CD4-positive, alpha-beta T cell (primary cell): ENCODE data around the gene THOC1. TPM values are rescaled to one million over a fixed set of nuclear protein-coding genes. Genes with fewer than 3 reads are reported as not detected.
"Not testable (repeated sequence)": the region's sequence is repeated elsewhere in the genome, so short reads cannot be mapped to it uniquely, and the experiment has no call there.

Source experiments
- ATAC-seq: fragments of 200-7000 bp; cut with Tn5 transposase; one replicate; pipeline ENCODE4 v1.10.0; 2022; ENCODE audit warnings: mild to moderate bottlenecking; ENCODE audit not compliant: poor library complexity
- CTCF ChIA-PET: fragments of 350-600 bp; sonication (Branson Sonifier 250); formaldehyde crosslinking; loops from one replicate; lab custom pipeline; 2021; ENCODE audit warnings: antibody characterized with exemption, inconsistent platforms; lab: Charles Lee
- POLR2A ChIA-PET: fragments of 350-600 bp; sonication (Branson Sonifier 250); formaldehyde crosslinking; loops from one replicate; lab custom pipeline; 2021; ENCODE audit warnings: antibody characterized with exemption, inconsistent platforms; lab: Charles Lee
- DNase-seq, 14 experiments: peaks; one replicate each; pipeline ENCODE4 v3.0.0-alpha.2; 2013 to 2020; ENCODE audit warnings: mixed read lengths in 2 of 14
- H3K27ac ChIP-seq, 2 donors: one replicate each; pipeline versions ENCODE4 v1.5.1 to v1.7.0; 2013; ENCODE audit warnings: low read length in 2 of 2, low read depth in 1 of 2, mild to moderate bottlenecking in 1 of 2
- H3K27me3 ChIP-seq, 2 experiments: 1 replicate in 1 of 2; 2 replicates in 1 of 2; pipeline versions ENCODE4 v1.6.1 to v1.7.0; 2013; ENCODE audit warnings: low read length in 2 of 2, control low read depth in 1 of 2, mild to moderate bottlenecking in 1 of 2, moderate library complexity in 1 of 2; ENCODE audit not compliant: insufficient read depth in 2 of 2, control insufficient read depth in 1 of 2
- H3K36me3 ChIP-seq: one replicate; pipeline ENCODE4 v1.6.1; 2013; ENCODE audit warnings: low read length, control low read depth; ENCODE audit not compliant: insufficient read depth
- H3K4me1 ChIP-seq: one replicate; pipeline ENCODE4 v1.6.1; 2013; ENCODE audit warnings: low read length, control low read depth; ENCODE audit not compliant: insufficient read depth
- H3K4me3 ChIP-seq: one replicate; pipeline ENCODE4 v1.5.1; 2013; ENCODE audit warnings: mild to moderate bottlenecking, low read length, moderate library complexity
- H3K9me3 ChIP-seq, 2 experiments: 1 replicate in 1 of 2; 2 replicates in 1 of 2; pipeline versions ENCODE4 v1.6.1 to v1.7.0; 2013; ENCODE audit warnings: low read length in 2 of 2, mild to moderate bottlenecking in 2 of 2, control low read depth in 1 of 2, moderate library complexity in 1 of 2; ENCODE audit not compliant: control insufficient read depth in 1 of 2, insufficient read depth in 1 of 2
- H3K27ac Mint-ChIP-seq: one replicate; pipeline ENCODE4 v1.8.0; 2020; ENCODE audit warnings: mixed read lengths
- H3K27me3 Mint-ChIP-seq: one replicate; pipeline ENCODE4 v1.8.0; 2021; ENCODE audit warnings: mixed read lengths
- H3K36me3 Mint-ChIP-seq: one replicate; pipeline ENCODE4 v1.8.0; 2021; ENCODE audit warnings: low read depth, mixed read lengths
- H3K4me1 Mint-ChIP-seq: one replicate; pipeline ENCODE4 v1.8.0; 2021; ENCODE audit warnings: low read depth, mixed read lengths
- H3K4me3 Mint-ChIP-seq: one replicate; pipeline ENCODE4 v1.8.0; 2020; ENCODE audit warnings: mild to moderate bottlenecking, mixed read lengths
- H3K9me3 Mint-ChIP-seq: one replicate; pipeline ENCODE4 v1.8.0; 2020; ENCODE audit warnings: mixed read lengths
- CTCF ChIP-seq: fragments of 200-600 bp; IDR thresholded peaks from one replicate; pipeline ENCODE4 v1.8.0; 2022; ENCODE audit warnings: antibody characterized with exemption, mild to moderate bottlenecking
- intact Hi-C, 2 experiments: fragments of 100-400 bp; cut with DNase I in 1 of 2; cut with micrococcal nuclease in 1 of 2; formaldehyde crosslinking; loops; one replicate each; pipeline versions ENCODE4 v1.15.1 to v1.9.0; 2023 to 2025; cut with DNase I, micrococcal nuclease
- total RNA-seq, 174 experiments: library from RNA in 2 of 174; stranded (reverse) in 2 of 174; gene quantifications; one replicate each; pipeline ENCODE4 v1.2.3 and lab custom pipeline; 2021 to 2026

The THOC1 gene
- total RNA-seq, 2 experiments from 2014 or later, result 92.9 to 96.5 TPM

DNA sequence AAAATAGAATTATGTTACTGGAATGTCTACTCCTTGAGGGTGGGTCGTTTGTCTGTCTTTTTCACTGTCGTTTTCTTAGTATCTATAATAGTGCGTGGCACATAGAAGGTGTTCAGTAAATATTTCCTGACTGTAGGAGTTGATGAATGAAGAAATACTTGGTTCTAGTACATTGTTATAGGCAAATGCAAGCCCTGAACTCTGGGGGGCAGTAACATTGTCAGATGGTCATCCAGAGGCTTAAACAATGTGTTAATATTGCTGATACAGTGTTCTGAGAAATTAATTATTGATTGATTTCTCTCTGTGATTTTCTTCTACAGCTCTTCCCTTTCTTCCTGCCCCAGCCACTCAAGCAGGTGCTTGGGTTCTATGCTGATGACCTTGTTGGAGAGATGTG is 24.4 kb upstream of the THOC1 start:
- Histone ChIP-seq H3K4me1 (no peaks in the 10 kb centered on the region), H3K27ac (no peak overlapping the region), H3K9me3 (no peaks in the 10 kb centered on the region), H3K4me3 (no peak overlapping the region), H3K36me3 (no peaks in the 10 kb centered on the region), H3K27me3 (no peaks in the 10 kb centered on the region)
- Mint-ChIP-seq H3K4me3 (no peak overlapping the region), H3K4me1 (no peaks in the 10 kb centered on the region), H3K27ac (no peak overlapping the region), H3K27me3 (peaks cover 27% of the 10 kb centered on the region), H3K9me3 (peaks cover 4% of the 10 kb centered on the region), H3K36me3 (no peaks in the 10 kb centered on the region)
- ChIA-PET POLR2A (no interaction called here), CTCF (no interaction called here)
- no peak for ATAC-seq
- intact Hi-C loops, result no loop called here
- DNase-seq, result no peak
- TF ChIP-seq CTCF, result no peak

DNA sequence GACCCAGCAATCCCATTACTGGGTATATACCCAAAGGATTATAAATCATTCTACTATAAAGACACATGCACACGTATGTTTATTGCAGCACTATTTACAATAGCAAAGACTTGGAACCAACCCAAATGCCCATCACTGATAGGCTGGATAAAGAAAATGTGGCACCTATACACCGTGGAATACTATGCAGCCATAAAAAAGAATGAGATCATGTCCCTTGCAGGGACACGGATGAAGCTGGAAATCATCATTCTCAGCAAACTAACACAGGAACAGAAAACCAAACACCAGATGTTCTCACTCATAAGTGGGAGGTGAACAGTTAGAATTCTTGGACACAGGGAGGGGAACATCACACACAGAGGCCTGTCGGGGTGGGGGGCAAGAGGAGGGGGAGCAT is 22.1 kb upstream of the THOC1 start:
- CTCF ChIA-PET, H3K36me3 Mint-ChIP-seq, intact Hi-C loops, ATAC-seq, H3K9me3 Mint-ChIP-seq, H3K27ac ChIP-seq, H3K4me3 ChIP-seq, H3K4me1 Mint-ChIP-seq, H3K27ac Mint-ChIP-seq, H3K4me1 ChIP-seq, H3K9me3 ChIP-seq, H3K27me3 ChIP-seq, DNase-seq, H3K4me3 Mint-ChIP-seq, POLR2A ChIA-PET, H3K36me3 ChIP-seq: not testable (repeated sequence)
- H3K27me3 Mint-ChIP-seq, result peaks cover 32% of the 10 kb centered on the region

DNA sequence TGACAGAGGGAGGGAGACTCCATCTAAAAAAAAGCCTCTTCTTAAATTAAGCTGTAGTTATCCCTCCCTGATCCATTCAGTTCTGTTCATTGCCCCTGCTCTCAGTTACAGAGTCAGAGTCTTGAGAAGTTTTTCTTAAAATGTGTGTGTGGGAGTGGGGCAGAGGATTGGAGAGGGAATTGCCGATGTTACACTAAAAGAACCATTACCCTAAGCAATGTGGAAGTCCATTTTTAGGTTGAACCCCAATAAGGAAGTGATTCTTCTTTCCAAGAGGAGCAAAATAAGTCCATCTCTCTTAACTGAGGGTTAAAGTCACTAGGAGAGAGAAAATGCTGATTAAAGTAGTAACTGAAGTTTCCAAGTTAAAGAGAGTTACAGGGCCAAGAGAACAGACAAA is 21.2 kb upstream of the THOC1 start:
- no peaks in the 10 kb centered on the region for H3K36me3 ChIP-seq
- CTCF ChIA-PET, result no interaction called here
- POLR2A ChIA-PET, result no interaction called here
- H3K27me3 ChIP-seq, result no peaks in the 10 kb centered on the region
- no peak overlapping the region for H3K4me3 ChIP-seq
- no peak for ATAC-seq
- no peak for DNase-seq
- H3K36me3 Mint-ChIP-seq, result no peaks in the 10 kb centered on the region
- intact Hi-C loops, result no loop called here
- H3K4me1 ChIP-seq, result no peaks in the 10 kb centered on the region
- H3K27ac Mint-ChIP-seq, result no peak overlapping the region
- H3K4me1 Mint-ChIP-seq, result no peaks in the 10 kb centered on the region
- H3K9me3 Mint-ChIP-seq, result peaks cover under 1% of the 10 kb centered on the region
- no peak overlapping the region for H3K27ac ChIP-seq
- no peaks in the 10 kb centered on the region for H3K9me3 ChIP-seq
- peaks cover 32% of the 10 kb centered on the region for H3K27me3 Mint-ChIP-seq
- no peak overlapping the region for H3K4me3 Mint-ChIP-seq
- TF ChIP-seq CTCF, result no peak

GRCh38 chr18:286515-287310 is 18.9 kb upstream of the THOC1 start:
- Mint-ChIP-seq H3K27ac (no peak overlapping the region), H3K36me3 (no peaks in the 10 kb centered on the region), H3K4me3 (no peak overlapping the region), H3K9me3 (no peaks in the 10 kb centered on the region), H3K4me1 (no peaks in the 10 kb centered on the region), H3K27me3 (peaks cover 35% of the 10 kb centered on the region)
- CTCF ChIA-PET, result no interaction called here
- H3K27ac ChIP-seq, result no peak overlapping the region
- H3K9me3 ChIP-seq, result no peaks in the 10 kb centered on the region
- H3K27me3 ChIP-seq, result peaks cover 0 to 4% of the 10 kb centered on the region in 2 experiments
- H3K4me3 ChIP-seq, result no peak overlapping the region
- no peaks in the 10 kb centered on the region for H3K36me3 ChIP-seq
- ATAC-seq, result no peak
- intact Hi-C loops, result no loop called here
- TF ChIP-seq CTCF, result no peak
- no peak for DNase-seq
- POLR2A ChIA-PET, result no interaction called here
- no peaks in the 10 kb centered on the region for H3K4me1 ChIP-seq
